ENCODE measurements around the gene GAK. TPM values are rescaled to one million over a fixed set of nuclear protein-coding genes. Genes with fewer than 3 reads are reported as not detected.

Gene GAK
- total RNA-seq, 3 donors from 2014 or later (not counting 1 experiment from before 2014, with no cell fraction given): 349 to 358 (median 349) TPM

GRCh38 chr4:830601-831482, 101.3 kb downstream of the GAK start:
- 83% methylated on average over 21 of the region's 23 CpGs for WGBS (ENCODE audit: insufficient coverage)
- DNase-seq: no peak
- Histone ChIP-seq H3K4me1 (ENCODE audit: control insufficient read depth, insufficient read depth, low read length) (peaks cover 38% of the 10 kb centered on the region), H3K27me3 (ENCODE audit: control insufficient read depth, insufficient read depth, low read length) (peaks cover 14% of the 10 kb centered on the region), H3K36me3 (ENCODE audit: control insufficient read depth, insufficient read depth, low read length) (no peaks in the 10 kb centered on the region), H3K9me3 (ENCODE audit: control insufficient read depth, insufficient read depth, low read length) (peaks cover 14% of the 10 kb centered on the region), H3K27ac (ENCODE audit: low read length) (no peak overlapping the region), H3K4me3 (ENCODE audit: low read length) (no peak overlapping the region)
- Mint-ChIP-seq H3K4me3 (no peak overlapping the region), H3K9me3 (peaks cover 0 to 2% of the 10 kb centered on the region in 2 donors), H3K36me3 (no peaks in the 10 kb centered on the region), H3K27me3 (ENCODE audit: low read depth in 2 of 2) (peaks cover 8 to 19% of the 10 kb centered on the region in 2 donors), H3K27ac (no peak overlapping the region), H3K4me1 (peaks cover 17 to 19% of the 10 kb centered on the region in 2 donors)
- no peak for ATAC-seq
- TF ChIP-seq CTCF (IDR thresholded peaks at IDR 0.05): no peak
- intact Hi-C loops (cut with micrococcal nuclease): no loop called here

GRCh38 chr4:829761-830600, 102.1 kb downstream of the GAK start:
- Mint-ChIP-seq H3K4me3 (no peak overlapping the region), H3K36me3 (no peaks in the 10 kb centered on the region), H3K4me1 (peaks cover 17 to 23% of the 10 kb centered on the region in 2 donors), H3K27ac (no peak overlapping the region), H3K9me3 (peaks cover 0 to 2% of the 10 kb centered on the region in 2 donors), H3K27me3 (ENCODE audit: low read depth in 2 of 2) (peaks cover 8 to 19% of the 10 kb centered on the region in 2 donors)
- ATAC-seq: no peak
- no peak for DNase-seq
- H3K27ac ChIP-seq (ENCODE audit: low read length): no peak overlapping the region
- 72% methylated on average over 26 of the region's 26 CpGs for WGBS (ENCODE audit: insufficient coverage)
- TF ChIP-seq CTCF (IDR thresholded peaks at IDR 0.05): no peak
- H3K36me3 ChIP-seq (ENCODE audit: control insufficient read depth, insufficient read depth, low read length): no peaks in the 10 kb centered on the region
- intact Hi-C loops (cut with micrococcal nuclease): no loop called here
- no peak overlapping the region for H3K4me3 ChIP-seq (ENCODE audit: low read length)
- H3K27me3 ChIP-seq (ENCODE audit: control insufficient read depth, insufficient read depth, low read length): peaks cover 16% of the 10 kb centered on the region
- peaks cover 34% of the 10 kb centered on the region for H3K4me1 ChIP-seq (ENCODE audit: control insufficient read depth, insufficient read depth, low read length)
- H3K9me3 ChIP-seq (ENCODE audit: control insufficient read depth, insufficient read depth, low read length): peaks cover 14% of the 10 kb centered on the region

- H3K27ac ChIP-seq (ENCODE audit: low read length): no peak overlapping the region
- H3K9me3 ChIP-seq (ENCODE audit: control insufficient read depth, insufficient read depth, low read length): peaks cover 14% of the 10 kb centered on the region
- peaks cover 23% of the 10 kb centered on the region for H3K27me3 ChIP-seq (ENCODE audit: control insufficient read depth, insufficient read depth, low read length)
- intact Hi-C loops (cut with micrococcal nuclease): no loop called here
- TF ChIP-seq CTCF (IDR thresholded peaks at IDR 0.05): no peak
- H3K36me3 ChIP-seq (ENCODE audit: control insufficient read depth, insufficient read depth, low read length): no peaks in the 10 kb centered on the region
- peaks cover 0 to 2% of the 10 kb centered on the region in 2 donors for H3K9me3 Mint-ChIP-seq
- H3K36me3 Mint-ChIP-seq: no peaks in the 10 kb centered on the region
- DNase-seq: no peak
- peaks cover 14 to 20% of the 10 kb centered on the region in 2 donors for H3K4me1 Mint-ChIP-seq
- no peak overlapping the region for H3K4me3 Mint-ChIP-seq
- 92% methylated on average over 6 of the region's 6 CpGs for WGBS (ENCODE audit: insufficient coverage)
- H3K27ac Mint-ChIP-seq: no peak overlapping the region
- peaks cover 30% of the 10 kb centered on the region for H3K4me1 ChIP-seq (ENCODE audit: control insufficient read depth, insufficient read depth, low read length)
- ATAC-seq: no peak
- H3K4me3 ChIP-seq (ENCODE audit: low read length): no peak overlapping the region
- H3K27me3 Mint-ChIP-seq (ENCODE audit: low read depth in 2 of 2): peaks cover 8 to 19% of the 10 kb centered on the region in 2 donors
Observed at GRCh38 chr4:829291-829690, 102.8 kb downstream of the GAK start.

Measured in natural killer cell (primary cell).